HL-60/S4 (cell line): Measurements from ENCODE around the gene DLX2.

Experiments
- in situ Hi-C: fragments of 300-500 bp; cut with MboI; formaldehyde crosslinking; loops from 2 replicates; pipeline ENCODE4 v1.14.3; 2022; ENCODE audit warnings: low sequenced_read_pairs

DLX2 gene

DNA sequence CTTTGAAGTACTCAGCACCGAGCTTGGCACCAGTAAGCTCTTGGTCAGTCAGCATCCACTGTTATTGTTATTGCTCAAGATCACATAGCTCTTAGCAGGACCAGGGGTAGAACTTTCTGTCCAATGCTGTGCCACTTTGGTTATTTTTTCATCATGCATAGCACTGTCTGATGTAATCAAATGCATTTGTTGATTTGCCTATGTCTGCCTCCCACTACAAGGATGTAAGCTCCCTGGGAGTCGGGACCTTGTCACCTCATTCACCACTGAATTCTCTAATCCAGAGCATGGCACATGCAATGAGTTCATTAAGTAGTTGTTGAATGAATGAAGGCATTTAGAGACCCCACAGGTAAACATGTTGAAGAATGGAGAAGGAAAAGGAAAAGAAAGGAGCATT, 46.4 kb downstream of the DLX2 start:
- in situ Hi-C loops = no loop called here

DNA sequence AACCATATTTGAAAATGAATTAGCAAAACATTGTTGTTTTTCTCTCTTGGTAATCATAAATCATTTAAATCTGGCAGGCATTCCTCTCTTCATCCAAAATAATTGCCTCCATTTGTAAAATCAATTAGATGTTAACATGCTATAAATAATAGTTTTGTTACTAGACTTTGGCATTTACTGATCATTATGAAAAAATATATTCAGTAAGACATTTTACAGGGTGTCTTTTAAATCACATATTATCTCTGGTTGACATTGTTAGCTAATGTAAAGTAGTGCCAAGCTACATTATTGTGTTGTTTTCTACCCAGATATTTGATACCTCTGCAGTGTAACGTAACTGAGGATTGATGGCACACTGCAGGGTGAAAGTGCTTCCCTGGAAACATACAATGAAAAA, 49.2 kb downstream of the DLX2 start:
- in situ Hi-C loops = no loop called here

DNA sequence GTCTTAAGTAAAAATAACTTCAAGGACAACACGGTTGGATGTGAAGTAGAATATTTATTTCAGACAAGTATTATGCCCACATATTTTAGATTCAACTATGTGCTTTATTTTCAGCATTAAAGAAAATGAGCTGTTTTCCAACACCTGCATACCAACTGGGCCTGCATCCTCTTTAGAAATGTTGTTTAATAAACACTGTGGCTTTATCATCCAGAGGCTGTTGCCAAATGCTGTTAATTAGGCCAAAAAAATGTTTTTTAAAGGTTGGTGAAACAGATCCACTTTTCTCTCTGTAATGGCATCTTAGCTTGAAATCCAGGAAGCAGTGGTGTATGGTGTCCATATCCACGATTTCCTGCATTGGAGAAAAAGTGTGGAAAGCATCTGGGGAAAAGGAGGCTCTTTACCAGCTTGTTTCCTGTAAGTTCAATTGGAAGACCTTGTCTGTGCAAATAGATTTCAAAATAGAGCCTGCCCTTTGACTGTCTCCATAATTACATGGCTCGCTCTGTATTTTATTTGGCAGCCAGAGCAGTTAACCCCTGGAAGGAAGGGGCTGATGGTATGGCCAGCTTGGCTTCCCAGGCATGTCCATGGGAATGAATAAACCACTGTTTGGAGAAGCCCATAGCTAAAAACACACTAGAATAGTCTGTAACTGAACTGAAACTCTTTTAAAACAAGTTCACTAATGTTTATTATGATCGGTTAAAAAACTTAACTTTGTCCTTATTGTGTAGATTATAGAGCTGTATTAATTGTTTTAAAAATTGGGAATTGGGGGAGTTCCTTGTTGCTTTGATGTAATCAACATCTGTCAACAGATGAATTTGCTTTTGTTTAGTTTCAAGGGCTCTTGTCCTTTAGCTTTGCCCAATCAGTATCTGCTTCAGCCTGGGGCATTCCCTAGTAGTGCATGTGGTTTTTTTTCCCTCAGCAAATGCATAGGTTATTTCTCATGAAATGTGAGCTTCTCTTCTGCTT, 50.4 kb downstream of the DLX2 start:
- in situ Hi-C loops = no loop called here

DNA sequence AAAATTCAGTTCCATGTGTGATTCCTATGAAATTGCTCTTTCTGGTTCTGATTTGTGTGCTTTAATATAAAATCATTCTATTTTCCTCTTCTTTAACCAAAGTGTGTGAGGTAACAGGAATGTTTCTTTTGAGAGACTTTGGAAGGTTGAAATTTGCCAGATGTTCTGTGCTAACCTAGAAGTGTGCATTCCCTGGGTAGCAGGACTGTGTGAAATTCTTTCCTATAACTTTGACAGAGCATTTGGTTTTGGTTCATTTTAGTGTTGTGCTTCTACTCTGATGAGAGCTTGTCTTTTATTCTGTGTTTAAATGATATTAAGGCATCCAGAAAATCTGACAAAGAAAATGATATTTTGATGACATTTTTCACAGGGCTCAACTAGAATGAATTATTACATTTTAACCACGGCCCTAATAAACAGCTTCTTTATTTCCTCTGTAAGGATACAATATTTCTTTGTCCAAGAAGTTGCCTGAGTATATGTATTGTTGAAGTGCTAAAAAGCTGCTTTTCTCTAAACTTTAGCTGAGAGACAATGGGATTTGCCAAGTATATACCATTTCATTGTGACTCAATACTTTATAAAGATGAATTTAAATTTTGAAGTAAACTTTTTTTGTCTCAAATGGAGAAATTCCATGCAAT, 52.1 kb downstream of the DLX2 start:
- in situ Hi-C loops = no loop called here

DNA sequence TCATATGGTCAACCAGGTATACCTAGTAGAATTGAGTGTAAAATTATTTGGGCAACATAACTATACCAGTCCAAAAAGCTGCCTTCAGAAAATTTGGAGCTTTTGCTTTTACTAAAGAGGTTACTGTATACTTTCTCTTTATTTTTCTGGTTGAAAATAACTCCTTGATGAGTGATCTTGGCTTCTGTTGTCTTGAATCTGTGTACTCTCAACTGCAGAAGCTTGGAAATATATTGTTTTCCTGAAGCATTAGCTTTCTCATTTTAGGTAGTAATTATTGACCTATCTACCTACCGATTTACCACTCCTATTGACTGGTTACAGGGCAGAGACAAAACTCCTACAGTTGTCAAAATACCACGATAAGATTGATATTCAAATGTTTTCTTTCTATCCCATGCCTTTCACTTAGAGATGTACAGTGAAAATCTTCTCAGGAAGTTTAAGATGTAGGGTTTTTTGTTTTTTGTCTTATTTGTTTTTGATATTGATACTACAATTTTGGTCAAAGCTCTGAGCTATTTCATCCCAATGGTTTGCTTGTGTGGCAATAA, 53.1 kb downstream of the DLX2 start:
- in situ Hi-C loops = no loop called here
